CD8-positive, alpha-beta memory T cell (primary cell): Measurements from ENCODE around the gene FMNL3. TPM values are rescaled to one million over a fixed set of nuclear protein-coding genes. Genes with fewer than 3 reads are reported as not detected.

Experiments
- CTCF ChIA-PET: fragments of 350-600 bp; sonication (Branson Sonifier 250); formaldehyde crosslinking; loops from one replicate; lab custom pipeline; 2021; ENCODE audit warnings: antibody characterized with exemption; lab: Charles Lee
- POLR2A ChIA-PET: fragments of 350-600 bp; sonication (Branson Sonifier 250); formaldehyde crosslinking; loops from one replicate; lab custom pipeline; 2021; ENCODE audit warnings: antibody characterized with exemption; lab: Charles Lee
- DNase-seq, 5 donors: peaks; one replicate each; pipeline versions ENCODE4 v3.0.0 to v3.0.0-alpha.2; 2020 to 2022; ENCODE audit warnings: mixed read lengths in 1 of 5
- H3K27ac ChIP-seq: one replicate; pipeline ENCODE4 v1.7.0; 2013; ENCODE audit warnings: low read depth, mild to moderate bottlenecking, low read length, moderate library complexity
- H3K27me3 ChIP-seq: 2 replicates; pipeline ENCODE4 v1.7.0; 2013; ENCODE audit warnings: low read length, mild to moderate bottlenecking; ENCODE audit not compliant: insufficient read depth, poor library complexity, severe bottlenecking
- H3K36me3 ChIP-seq: 2 replicates; pipeline ENCODE4 v1.7.0; 2013; ENCODE audit warnings: mild to moderate bottlenecking, low read length, moderate library complexity; ENCODE audit not compliant: insufficient read depth
- H3K4me1 ChIP-seq: 2 replicates; pipeline ENCODE4 v1.7.0; 2013; ENCODE audit warnings: mild to moderate bottlenecking, low read length, moderate library complexity; ENCODE audit not compliant: insufficient read depth
- H3K4me3 ChIP-seq: 2 replicates; pipeline ENCODE4 v1.7.0; 2013; ENCODE audit warnings: mild to moderate bottlenecking, low read length
- H3K9me3 ChIP-seq: 2 replicates; pipeline ENCODE4 v1.7.0; 2013; ENCODE audit warnings: mild to moderate bottlenecking, low read length
- H3K27ac Mint-ChIP-seq, 8 donors: one replicate each; pipeline ENCODE4 v1.8.0; 2020 to 2021; ENCODE audit warnings: mixed read lengths in 8 of 8, mild to moderate bottlenecking in 6 of 8, inconsistent platforms in 3 of 8, moderate library complexity in 3 of 8
- H3K27me3 Mint-ChIP-seq, 2 donors: one replicate each; pipeline ENCODE4 v1.8.0; 2020 to 2021; ENCODE audit warnings: mixed read lengths in 2 of 2, mild to moderate bottlenecking in 1 of 2, moderate library complexity in 1 of 2
- H3K36me3 Mint-ChIP-seq, 3 donors: one replicate each; pipeline ENCODE4 v1.8.0; 2020 to 2021; ENCODE audit warnings: mixed read lengths in 3 of 3, inconsistent platforms in 1 of 3, mild to moderate bottlenecking in 1 of 3
- H3K4me1 Mint-ChIP-seq, 3 donors: one replicate each; pipeline ENCODE4 v1.8.0; 2020 to 2021; ENCODE audit warnings: mixed read lengths in 3 of 3, inconsistent platforms in 1 of 3, mild to moderate bottlenecking in 1 of 3
- H3K4me3 Mint-ChIP-seq, 7 donors: one replicate each; pipeline ENCODE4 v1.8.0; 2020 to 2021; ENCODE audit warnings: mixed read lengths in 7 of 7, mild to moderate bottlenecking in 6 of 7, moderate library complexity in 4 of 7, inconsistent platforms in 2 of 7
- H3K9me3 Mint-ChIP-seq, 5 donors: one replicate each; pipeline ENCODE4 v1.8.0; 2020 to 2022; ENCODE audit warnings: mixed read lengths in 5 of 5, mild to moderate bottlenecking in 3 of 5, moderate library complexity in 2 of 5, inconsistent platforms in 1 of 5
- polyA plus RNA-seq: library from polyadenylated mRNA; unstranded; fragments of 300-500 nt; fragmentation: Illumina TruSeq; gene quantifications from one replicate; pipeline ENCODE4 v1.2.3, GENCODE V29; 2021
- total RNA-seq, 2 experiments: library from RNA; stranded (reverse); gene quantifications; one replicate each; pipeline ENCODE4 v1.2.3, GENCODE V29; 2021

FMNL3 gene
- total and polyA plus RNA-seq, 3 experiments from 2014 or later, result 6.3 to 36.7 (median 35.8) TPM

- ChIA-PET POLR2A (interaction anchor here (0.8 to 2.1 kb wide), 2 partner anchors 56 to 59 kb away, joined by 3 to 8 read pairs; no protein-coding TSS in a partner anchor), CTCF (interaction anchor here (1.3 to 10.3 kb wide), 10 partner anchors 11 to 190 kb away, joined by 3 to 248 read pairs (median 6); partner anchors contain the start of genes FMNL3 and TMBIM6)
- no peak overlapping the region for H3K4me3 ChIP-seq
- Mint-ChIP-seq H3K27me3 (no peaks in the 10 kb centered on the region), H3K9me3 (no peaks in the 10 kb centered on the region), H3K4me3 (no peak overlapping the region), H3K4me1 (peaks cover 18 to 35% (median 19%) of the 10 kb centered on the region in 3 donors), H3K36me3 (peaks cover 0 to 84% (median 11%) of the 10 kb centered on the region in 3 donors), H3K27ac (peak overlapping the region in 7 of 8 donors; percentile 20 to 88 (median 62))
- H3K9me3 ChIP-seq, result no peaks in the 10 kb centered on the region
- peaks cover 17% of the 10 kb centered on the region for H3K4me1 ChIP-seq
- H3K27ac ChIP-seq, result no peak overlapping the region
- H3K36me3 ChIP-seq, result peaks cover 20% of the 10 kb centered on the region
- no peaks in the 10 kb centered on the region for H3K27me3 ChIP-seq
- no peak for DNase-seq
Measured at GRCh38 chr12:49648712-49649003, 58.5 kb downstream of the FMNL3 start.

DNA sequence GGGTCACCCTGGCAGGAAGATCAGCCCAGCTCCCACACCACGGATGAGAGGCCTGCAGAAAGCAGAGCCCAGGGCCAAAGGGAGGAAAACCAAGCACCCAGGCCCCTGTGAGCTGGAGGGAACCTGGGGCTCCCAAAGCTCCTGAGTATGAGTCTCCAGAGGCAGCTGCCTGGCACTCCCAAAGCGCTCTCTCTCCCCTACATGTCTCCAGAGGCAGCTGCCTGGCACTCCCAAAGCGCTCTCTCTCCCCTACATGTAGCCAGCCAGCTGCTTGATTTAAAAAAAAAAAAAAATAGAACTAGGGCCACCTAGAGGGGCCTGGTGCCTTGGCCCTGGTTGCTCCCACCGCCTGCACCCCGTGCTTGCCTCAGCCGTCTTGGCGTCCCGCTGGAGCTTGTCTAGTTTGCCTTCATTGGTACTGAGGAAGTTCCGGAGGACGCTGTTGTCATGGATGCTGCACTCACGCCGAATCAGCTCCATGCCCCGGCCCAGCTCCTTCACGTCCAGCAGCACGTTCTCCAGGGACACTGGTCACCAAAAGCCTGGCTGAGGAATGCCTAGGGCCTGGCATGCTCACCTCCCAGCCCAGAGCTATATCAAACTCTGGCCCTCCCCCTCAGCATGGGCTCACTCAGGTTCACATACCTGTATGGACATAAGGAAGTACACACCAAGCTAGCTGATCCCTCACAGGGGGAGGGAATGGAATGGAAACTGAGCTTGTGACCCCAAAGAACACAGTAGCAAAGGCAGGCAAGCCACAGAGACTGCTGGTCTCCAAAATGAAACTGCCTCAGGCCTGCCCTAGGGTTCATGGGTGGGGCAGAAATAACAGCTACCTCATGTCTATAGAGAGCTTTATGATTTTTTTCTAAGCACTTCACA, 59.1 kb downstream of the FMNL3 start:
- peaks cover 17% of the 10 kb centered on the region for H3K36me3 ChIP-seq
- Mint-ChIP-seq H3K4me3 (no peak overlapping the region), H3K27me3 (no peaks in the 10 kb centered on the region), H3K9me3 (no peaks in the 10 kb centered on the region), H3K27ac (peak overlapping the region; percentile 20 to 88 (median 58)), H3K4me1 (peaks cover 18 to 35% (median 23%) of the 10 kb centered on the region in 3 donors), H3K36me3 (peaks cover 0 to 84% (median 11%) of the 10 kb centered on the region in 3 donors)
- no peaks in the 10 kb centered on the region for H3K27me3 ChIP-seq
- H3K9me3 ChIP-seq, result no peaks in the 10 kb centered on the region
- CTCF ChIA-PET, result interaction anchor here (1.0 to 10.3 kb wide), 10 partner anchors 11 to 191 kb away, joined by 3 to 248 read pairs (median 5); partner anchors contain the start of genes FMNL3 and TMBIM6
- no peak overlapping the region for H3K27ac ChIP-seq
- H3K4me3 ChIP-seq, result no peak overlapping the region
- POLR2A ChIA-PET, result interaction anchor here (0.8 to 2.1 kb wide), 3 partner anchors 12 to 60 kb away, joined by 3 to 8 read pairs (median 3); no protein-coding TSS in a partner anchor
- no peak for DNase-seq
- peaks cover 17% of the 10 kb centered on the region for H3K4me1 ChIP-seq

DNA sequence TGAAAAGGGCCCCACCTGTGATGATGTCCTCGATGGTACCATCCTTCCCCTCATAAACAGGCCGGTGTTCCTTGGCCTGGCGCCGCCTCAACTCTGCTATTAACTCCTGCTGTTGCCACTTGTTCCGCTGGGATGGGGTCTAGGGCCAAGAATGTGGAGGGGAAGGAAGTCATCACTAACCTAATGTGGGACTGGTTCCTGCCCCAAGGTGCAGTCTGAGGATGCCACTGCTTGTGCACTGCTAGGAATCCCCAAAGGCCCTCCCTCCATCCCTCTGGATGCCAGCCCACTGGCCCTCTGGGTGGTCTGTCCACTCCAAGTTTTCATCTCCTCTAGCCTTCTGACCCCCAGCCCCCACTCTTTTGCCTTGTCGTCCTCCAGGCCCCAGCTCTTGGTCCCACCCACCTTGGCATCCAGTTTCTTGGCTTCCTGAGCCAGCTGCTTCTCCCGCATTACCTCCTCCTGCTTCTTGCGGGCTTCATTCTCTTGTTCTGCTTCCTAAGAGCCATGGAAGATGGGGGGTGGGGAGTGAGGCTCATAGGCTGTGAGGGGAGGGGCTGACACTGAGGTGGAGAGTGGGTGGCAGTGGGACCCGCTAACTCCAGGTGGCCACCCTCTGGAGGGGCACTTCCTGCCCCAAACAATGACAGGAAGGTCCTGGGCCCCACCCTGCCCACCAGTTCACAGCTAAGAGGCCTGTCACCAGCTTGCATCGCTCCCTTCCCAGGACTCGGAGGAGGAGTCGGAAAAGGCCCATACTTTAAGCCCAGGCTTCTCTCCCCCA, 60.1 kb downstream of the FMNL3 start:
- Histone ChIP-seq H3K9me3 (no peaks in the 10 kb centered on the region), H3K4me1 (peaks cover 17% of the 10 kb centered on the region), H3K4me3 (no peak overlapping the region), H3K36me3 (peaks cover 17% of the 10 kb centered on the region), H3K27me3 (no peaks in the 10 kb centered on the region), H3K27ac (no peak overlapping the region)
- Mint-ChIP-seq H3K9me3 (no peaks in the 10 kb centered on the region), H3K27me3 (no peaks in the 10 kb centered on the region), H3K4me1 (peaks cover 18 to 35% (median 23%) of the 10 kb centered on the region in 3 donors), H3K36me3 (peaks cover 0 to 81% (median 9%) of the 10 kb centered on the region in 3 donors), H3K27ac (peak overlapping the region in 4 of 8 donors; percentile 12 to 84 (median 58)), H3K4me3 (no peak overlapping the region)
- DNase-seq, result no peak
- POLR2A ChIA-PET, result interaction anchor here (0.8 kb wide), 1 partner anchor 11 kb away, joined by 3 read pairs; no protein-coding TSS in a partner anchor
- CTCF ChIA-PET, result interaction anchor here (1.0 to 10.3 kb wide), 7 partner anchors 10 to 192 kb away, joined by 3 to 248 read pairs (median 7); partner anchors contain the start of genes FMNL3 and TMBIM6

- Histone ChIP-seq H3K27ac (no peak overlapping the region), H3K27me3 (no peaks in the 10 kb centered on the region), H3K4me3 (no peak overlapping the region), H3K9me3 (no peaks in the 10 kb centered on the region), H3K4me1 (peaks cover 17% of the 10 kb centered on the region), H3K36me3 (peaks cover 17% of the 10 kb centered on the region)
- Mint-ChIP-seq H3K36me3 (peaks cover 0 to 75% (median 9%) of the 10 kb centered on the region in 3 donors), H3K9me3 (no peaks in the 10 kb centered on the region), H3K27me3 (no peaks in the 10 kb centered on the region), H3K4me1 (peaks cover 18 to 35% (median 23%) of the 10 kb centered on the region in 3 donors), H3K4me3 (no peak overlapping the region), H3K27ac (peak overlapping the region in 2 of 8 donors; percentile 24 to 51)
- POLR2A ChIA-PET, result interaction anchor here (0.6 kb wide), 1 partner anchor 12 kb away, joined by 4 read pairs; no protein-coding TSS in a partner anchor
- no peak for DNase-seq
- CTCF ChIA-PET, result interaction anchor here (1.0 to 10.3 kb wide), 6 partner anchors 9 to 61 kb away, joined by 3 to 248 read pairs (median 12); partner anchors contain the start of gene FMNL3
Measured at GRCh38 chr12:49646331-49646830, 60.8 kb downstream of the FMNL3 start.

DNA sequence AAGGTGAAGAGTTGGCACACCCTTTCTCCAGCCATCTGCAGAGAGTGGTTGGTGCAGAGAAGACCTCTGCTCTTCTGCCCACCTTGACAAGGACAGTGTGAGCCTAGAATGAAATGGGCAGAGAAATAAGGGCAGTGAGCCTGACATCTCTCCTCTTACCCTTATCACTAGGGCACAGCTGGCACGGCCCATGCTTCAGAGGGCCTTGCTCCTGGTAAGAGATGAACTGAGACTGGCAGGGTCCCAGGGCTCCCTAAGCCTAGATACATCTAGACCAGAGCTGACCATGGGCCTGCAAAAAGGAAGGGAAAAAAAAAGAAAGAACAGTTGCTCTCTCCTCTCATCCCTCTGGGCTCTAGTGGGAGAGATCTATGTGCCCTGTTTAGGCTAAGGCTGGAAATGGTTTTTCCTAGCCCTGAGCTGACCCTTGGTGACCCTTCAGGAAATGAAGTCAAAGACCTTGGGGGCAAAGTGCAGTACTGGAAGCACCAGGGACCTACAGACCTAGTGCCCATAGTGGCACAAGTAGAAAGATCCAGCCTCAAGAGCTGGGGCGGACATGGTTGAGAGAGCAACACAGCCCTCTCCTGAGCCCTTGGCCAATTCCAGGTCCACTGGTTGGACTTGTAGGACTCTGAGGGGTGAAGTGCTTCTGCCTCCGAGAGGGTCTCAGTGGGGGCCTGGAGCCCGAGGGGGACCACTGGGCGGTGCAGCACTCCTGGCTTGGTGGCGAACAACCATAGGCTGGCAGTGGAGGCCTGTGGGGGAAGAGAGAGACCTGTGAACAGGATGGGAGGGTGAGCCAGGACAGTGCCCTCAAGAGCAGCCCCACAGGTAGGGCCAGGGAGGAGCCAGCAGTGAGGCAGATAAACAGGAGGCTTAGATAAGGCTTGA, 61.8 kb downstream of the FMNL3 start:
- POLR2A ChIA-PET, result interaction anchor here (0.6 to 2.6 kb wide), 7 partner anchors 19 to 61 kb away, joined by 3 to 15 read pairs (median 5); partner anchors contain the start of gene FMNL3
- Histone ChIP-seq H3K27ac (no peak overlapping the region), H3K27me3 (no peaks in the 10 kb centered on the region), H3K9me3 (no peaks in the 10 kb centered on the region), H3K4me3 (no peak overlapping the region), H3K4me1 (peaks cover 17% of the 10 kb centered on the region), H3K36me3 (peaks cover 15% of the 10 kb centered on the region)
- H3K9me3 Mint-ChIP-seq, result no peaks in the 10 kb centered on the region
- CTCF ChIA-PET, result interaction anchor here (0.7 to 10.3 kb wide), 17 partner anchors 8 to 132 kb away, joined by 3 to 248 read pairs (median 7); partner anchors contain the start of genes FMNL3 and TMBIM6
- DNase-seq, result no peak
- peaks cover 0 to 65% (median 9%) of the 10 kb centered on the region in 3 donors for H3K36me3 Mint-ChIP-seq
- no peaks in the 10 kb centered on the region for H3K27me3 Mint-ChIP-seq
- no peak overlapping the region for H3K4me3 Mint-ChIP-seq
- peaks cover 18 to 35% (median 23%) of the 10 kb centered on the region in 3 donors for H3K4me1 Mint-ChIP-seq
- peak overlapping the region; percentile 44 to 98 (median 84) for H3K27ac Mint-ChIP-seq

DNA sequence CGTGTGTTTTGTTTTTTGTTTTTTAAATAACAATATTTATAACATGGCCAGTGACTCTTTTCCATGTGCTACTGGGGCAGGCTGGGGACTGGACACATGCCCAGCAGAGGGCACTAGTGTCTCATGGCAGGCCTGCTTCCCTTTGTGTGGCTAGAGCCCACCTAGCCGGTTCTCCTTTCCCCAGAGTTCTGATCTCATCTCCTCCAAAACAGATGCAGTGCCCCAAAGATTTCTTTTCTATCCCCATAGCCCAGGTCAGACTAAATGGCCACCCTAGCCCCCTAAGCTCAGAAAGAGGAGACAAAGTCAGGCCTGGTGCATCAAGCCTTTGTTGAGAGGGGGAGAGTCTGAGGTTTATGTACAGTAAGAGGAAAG, 62.6 kb downstream of the FMNL3 start:
- H3K4me3 Mint-ChIP-seq, result peak overlapping the region in 2 of 7 donors; percentile 20 to 23
- ChIA-PET CTCF (interaction anchor here (0.7 to 10.3 kb wide), 17 partner anchors 9 to 286 kb away, joined by 3 to 248 read pairs (median 7); partner anchors contain the start of genes FMNL3 and TMBIM6), POLR2A (interaction anchor here (0.6 to 2.6 kb wide), 4 partner anchors 26 to 62 kb away, joined by 3 to 15 read pairs (median 8); partner anchors contain the start of gene FMNL3)
- peaks cover 18 to 31% (median 23%) of the 10 kb centered on the region in 3 donors for H3K4me1 Mint-ChIP-seq
- H3K27ac ChIP-seq, result no peak overlapping the region
- H3K27me3 ChIP-seq, result no peaks in the 10 kb centered on the region
- H3K4me3 ChIP-seq, result no peak overlapping the region
- no peaks in the 10 kb centered on the region for H3K9me3 ChIP-seq
- peaks cover 17% of the 10 kb centered on the region for H3K4me1 ChIP-seq
- H3K27ac Mint-ChIP-seq, result peak overlapping the region; percentile 44 to 98 (median 89)
- H3K27me3 Mint-ChIP-seq, result no peaks in the 10 kb centered on the region
- peak; percentile 76 to 89 (median 77) for DNase-seq
- H3K36me3 Mint-ChIP-seq, result peaks cover 0 to 59% (median 3%) of the 10 kb centered on the region in 3 donors
- no peaks in the 10 kb centered on the region for H3K9me3 Mint-ChIP-seq
- H3K36me3 ChIP-seq, result peaks cover 9% of the 10 kb centered on the region
